ENCODE data around the gene IL1RAPL1. TPM values are rescaled to one million over a fixed set of nuclear protein-coding genes. Genes with fewer than 3 reads are reported as not detected.

The IL1RAPL1 gene
- total RNA-seq, 2 donors from 2014 or later: 1.2 to 3.0 TPM

- no peaks in the 10 kb centered on the region for H3K4me1 ChIP-seq
- no peak for DNase-seq (ENCODE audit: low spot score)
- no peak overlapping the region for H3K4me3 ChIP-seq
- H3K9me3 ChIP-seq: no peaks in the 10 kb centered on the region
- TF ChIP-seq CTCF (IDR thresholded peaks at IDR 0.05): no peak
- no peaks in the 10 kb centered on the region for H3K36me3 ChIP-seq
- no peak overlapping the region for H3K27ac ChIP-seq
- no peaks in the 10 kb centered on the region for H3K27me3 ChIP-seq
These were observed 87.9 kb downstream of the IL1RAPL1 start for GRCh38 chrX:28675173-28675572.

- H3K4me3 ChIP-seq: no peak overlapping the region
- H3K36me3 ChIP-seq: no peaks in the 10 kb centered on the region
- no peaks in the 10 kb centered on the region for H3K27me3 ChIP-seq
- H3K27ac ChIP-seq: no peak overlapping the region
- no peak for TF ChIP-seq CTCF (IDR thresholded peaks at IDR 0.05)
- H3K4me1 ChIP-seq: no peaks in the 10 kb centered on the region
- no peak for DNase-seq (ENCODE audit: low spot score)
- no peaks in the 10 kb centered on the region for H3K9me3 ChIP-seq
These were observed 105.9 kb downstream of the IL1RAPL1 start for GRCh38 chrX:28693101-28693500.

GRCh38 chrX:28697732-28698131 is 110.5 kb downstream of the IL1RAPL1 start:
- no peaks in the 10 kb centered on the region for H3K27me3 ChIP-seq
- TF ChIP-seq CTCF (IDR thresholded peaks at IDR 0.05): no peak
- H3K4me1 ChIP-seq: no peaks in the 10 kb centered on the region
- H3K27ac ChIP-seq: no peak overlapping the region
- H3K36me3 ChIP-seq: no peaks in the 10 kb centered on the region
- no peaks in the 10 kb centered on the region for H3K9me3 ChIP-seq
- no peak overlapping the region for H3K4me3 ChIP-seq
- DNase-seq (ENCODE audit: low spot score): no peak

GRCh38 chrX:28701222-28701621 is 114.0 kb downstream of the IL1RAPL1 start:
- H3K4me3 ChIP-seq: no peak overlapping the region
- H3K36me3 ChIP-seq: no peaks in the 10 kb centered on the region
- no peaks in the 10 kb centered on the region for H3K27me3 ChIP-seq
- TF ChIP-seq CTCF (IDR thresholded peaks at IDR 0.05): no peak
- DNase-seq (ENCODE audit: low spot score): no peak
- no peaks in the 10 kb centered on the region for H3K4me1 ChIP-seq
- no peaks in the 10 kb centered on the region for H3K9me3 ChIP-seq
- H3K27ac ChIP-seq: no peak overlapping the region

- no peak for TF ChIP-seq CTCF (IDR thresholded peaks at IDR 0.05)
- DNase-seq (ENCODE audit: low spot score): no peak
- peaks cover 0 to 2% of the 10 kb centered on the region in 2 donors for H3K9me3 ChIP-seq
- no peaks in the 10 kb centered on the region for H3K4me1 ChIP-seq
- no peak overlapping the region for H3K4me3 ChIP-seq
- H3K27me3 ChIP-seq: no peaks in the 10 kb centered on the region
- no peak overlapping the region for H3K27ac ChIP-seq
- H3K36me3 ChIP-seq: no peaks in the 10 kb centered on the region
These were observed 119.7 kb downstream of the IL1RAPL1 start for GRCh38 chrX:28706964-28707363.

GRCh38 chrX:28709421-28709820 is 122.2 kb downstream of the IL1RAPL1 start:
- Histone ChIP-seq H3K36me3 (no peaks in the 10 kb centered on the region), H3K27me3 (no peaks in the 10 kb centered on the region), H3K9me3 (peaks cover 0 to 11% of the 10 kb centered on the region in 2 donors), H3K27ac (no peak overlapping the region), H3K4me3 (no peak overlapping the region), H3K4me1 (no peaks in the 10 kb centered on the region)
- no peak for DNase-seq (ENCODE audit: low spot score)
- no peak for TF ChIP-seq CTCF (IDR thresholded peaks at IDR 0.05)
